K562 (cell line): Measurements from ENCODE around the gene JPH3. TPM values are rescaled to one million over a fixed set of nuclear protein-coding genes. Genes with fewer than 3 reads are reported as not detected.

Experiments
- ATAC-seq: fragments of 200-7000 bp; cut with Tn5 transposase; 3 replicates; pipeline ENCODE4 v1.9.1; 2020; ENCODE audit warnings: moderate library complexity
- BruUV-seq: library from RNA; stranded (reverse); fragments of 400-500 nt; replicated peaks from 2 replicates; lab custom pipeline; 2021; lab: Mats Ljungman, UMichigan
- CTCF ChIA-PET: fragments of 300-600 bp; formaldehyde crosslinking; extraction: SDS; loops from one replicate; lab custom pipeline; 2021; ENCODE audit warnings: low intra/inter-chr PET ratio; lab: Yijun Ruan, JAX
- POLR2A ChIA-PET: fragments of 300-600, 350-650 bp; sonication (Branson Sonifier 250); formaldehyde crosslinking; extraction: SDS; loops from one replicate; lab custom pipeline; 2021; ENCODE audit warnings: antibody characterized with exemption, inconsistent platforms; lab: Yijun Ruan, JAX
- DNase-seq, 4 experiments: peaks; one replicate each; pipeline versions ENCODE4 v3.0.0 to v3.0.0-alpha.2; 2011 to 2018; ENCODE audit warnings: low spot score in 3 of 4, mixed read lengths in 3 of 4; ENCODE audit errors: extremely low read depth in 1 of 4
- FAIRE-seq: peaks from 2 replicates; lab custom pipeline; 2011; peaks lifted over from hg19 to GRCh38; lab: Jason Lieb, UNC
- H2AFZ ChIP-seq: 2 replicates; pipeline ENCODE4 v1.6.0; 2011; ENCODE audit warnings: low read depth, low read length, control low read depth, inconsistent platforms
- H3K27ac ChIP-seq: fragments of 200-600 bp; 3 replicates; pipeline ENCODE4 v1.8.0; 2011; ENCODE audit warnings: low read depth, mild to moderate bottlenecking, control low read depth, inconsistent platforms, low read length, moderate library complexity, mixed read lengths; ENCODE audit errors: extremely low read depth
- H3K27me3 ChIP-seq, 2 experiments: fragments of 300-600 bp in 1 of 2; 2 replicates in 1 of 2; 3 replicates in 1 of 2; pipeline versions ENCODE4 v1.6.0 to v1.8.0; 2011; ENCODE audit warnings: inconsistent platforms in 2 of 2, low read length in 2 of 2, mild to moderate bottlenecking in 1 of 2, mixed read lengths in 1 of 2, moderate library complexity in 1 of 2; ENCODE audit not compliant: control insufficient read depth in 2 of 2, insufficient read depth in 2 of 2
- H3K36me3 ChIP-seq: fragments of 300-600 bp; 3 replicates; pipeline ENCODE4 v1.8.0; 2011; ENCODE audit warnings: mild to moderate bottlenecking, low read length, inconsistent platforms; ENCODE audit not compliant: control insufficient read depth, insufficient read depth
- H3K4me1 ChIP-seq, 2 experiments: fragments of 200-600 bp in 1 of 2; replicated peaks in 1 of 2; 2 replicates in 1 of 2; 3 replicates in 1 of 2; pipeline versions ENCODE4 v1.5.1 to v1.8.0; 2011; ENCODE audit warnings: inconsistent platforms in 2 of 2, low read length in 2 of 2, mild to moderate bottlenecking in 1 of 2, mixed read lengths in 1 of 2, moderate library complexity in 1 of 2; ENCODE audit not compliant: control insufficient read depth in 2 of 2, insufficient read depth in 2 of 2
- H3K4me2 ChIP-seq: 2 replicates; pipeline ENCODE4 v1.6.1; 2011; ENCODE audit warnings: low read length, control low read depth, inconsistent platforms, mixed read lengths; ENCODE audit not compliant: insufficient read depth
- H3K4me3 ChIP-seq: fragments of 200-600 bp; sonication (generic), shearing (Covaris generic); 2 replicates; pipeline ENCODE4 v1.5.1; 2016; ENCODE audit warnings: control low read depth, inconsistent platforms
- H3K79me2 ChIP-seq: fragments of 200-600 bp; 3 replicates; pipeline ENCODE4 v1.8.0; 2011; ENCODE audit warnings: low read length, inconsistent platforms; ENCODE audit not compliant: control insufficient read depth, insufficient read depth
- H3K9ac ChIP-seq, 2 experiments: 2 replicates each; pipeline versions ENCODE4 v1.6.0 to v1.6.1; 2011; ENCODE audit warnings: low read depth in 2 of 2, low read length in 2 of 2, control low read depth in 1 of 2, inconsistent platforms in 1 of 2, mild to moderate bottlenecking in 1 of 2, mixed read lengths in 1 of 2; ENCODE audit not compliant: insufficient read depth in 1 of 2
- H3K9me1 ChIP-seq: one replicate; pipeline ENCODE4 v1.6.0; 2011; ENCODE audit warnings: inconsistent platforms, mild to moderate bottlenecking, low read length, moderate library complexity; ENCODE audit not compliant: control insufficient read depth, insufficient read depth
- H3K9me3 ChIP-seq: replicated peaks from 2 replicates; pipeline ENCODE4 v1.5.1; 2011; ENCODE audit warnings: low read depth, low read length, inconsistent platforms; ENCODE audit not compliant: control insufficient read depth, insufficient read depth
- H4K20me1 ChIP-seq: replicated peaks from 2 replicates; pipeline ENCODE4 v1.6.1; 2011; ENCODE audit warnings: low read length, inconsistent platforms, mixed read lengths; ENCODE audit not compliant: control insufficient read depth, insufficient read depth
- CTCF ChIP-seq, 3 experiments: IDR thresholded peaks in 2 of 3; conservative IDR thresholded peaks in 1 of 3; 2 replicates each; pipeline ENCODE4 v1.5.1; 2011 to 2012; ENCODE audit warnings: low read length in 3 of 3, mild to moderate bottlenecking in 3 of 3, control low read depth in 2 of 3, improper control_type of control experiment in 1 of 3, inconsistent platforms in 1 of 3, low read depth in 1 of 3, mixed read lengths in 1 of 3, moderate library complexity in 1 of 3; ENCODE audit not compliant: insufficient read depth in 2 of 3
- FOXJ3 ChIP-seq: sonication (generic); formaldehyde crosslinking; IDR thresholded peaks from 2 replicates; pipeline ENCODE4 v1.4.0; 2020; ENCODE audit warnings: mild to moderate bottlenecking, missing genetic modification reagents
- TCF7L2 ChIP-seq: fragments of 150-350 bp; IDR thresholded peaks from 2 replicates; pipeline ENCODE4 v1.6.1; 2016; ENCODE audit warnings: low read depth, mild to moderate bottlenecking, low read length, moderate library complexity
- WGBS: fragments of 100-300 bp; shearing (Covaris generic); methylation state at CpG from one replicate; pipeline ENCODE4 v1.1.6; 2016; ENCODE audit warnings: low coverage, mixed read lengths; ENCODE audit not compliant: insufficient coverage; ENCODE audit errors: missing lambda C conversion rate; 5-methylcytosine and 5-hydroxymethylcytosine counted together
- in situ Hi-C: fragments of 300-500 bp; cut with MboI; formaldehyde crosslinking; loops from 4 replicates; pipeline ENCODE4 v1.15.0; 2018; ENCODE audit warnings: inconsistent platforms, mixed read lengths
- intact Hi-C: fragments of 100-400 bp; cut with micrococcal nuclease; formaldehyde crosslinking; loops from 2 replicates; pipeline ENCODE4 v1.14.2; 2022
- polyA plus RNA-seq, 8 experiments: library from polyadenylated mRNA; depleted of rRNA in 4 of 8; stranded (reverse) in 5 of 8; unstranded in 3 of 8; fragments of >200 nt; fragmentation: Nextera tagmentation in 2 of 8; fragmentation: Illumina TruSeq in 1 of 8; extraction: Ambion mirVana in 2 of 8; extraction: Trizol in 1 of 8; gene quantifications; 2 replicates each; pipeline versions ENCODE4 v1.2.1 to v1.2.3, GENCODE V29; 2011 to 2014; ENCODE audit warnings: inconsistent platforms in 1 of 8, missing spikeins in 1 of 8
- total RNA-seq, 7 experiments: library from RNA; depleted of rRNA in 6 of 7; stranded (reverse); fragments of >200 nt in 6 of 7; fragmentation: Illumina TruSeq in 2 of 7; extraction: Trizol in 2 of 7; gene quantifications; 2 replicates each; pipeline versions ENCODE4 v1.2.1 to v1.2.3, GENCODE V29; 2011 to 2021; ENCODE audit warnings: low replicate concordance in 1 of 7
- TF ChIP-seq, protein P1 (sequence below): fragments of 450-650 bp; IDR thresholded peaks from 2 replicates; pipeline ENCODE4 v1.6.1; 2016
- TF ChIP-seq, protein P2 (sequence below): sonication (generic); formaldehyde crosslinking; IDR thresholded peaks from 2 replicates; pipeline ENCODE4 v1.8.1; 2023; ENCODE audit warnings: mild to moderate bottlenecking, missing genetic modification reagents

JPH3 gene
- total and polyA plus RNA-seq, 9 of the 15 experiments (the other 6 are each of a cell fraction or from before 2014, with no cell fraction given), result 0.01 TPM; not detected in 8

GRCh38 chr16:87707097-87707496 lies 104.8 kb downstream of the JPH3 start:
- peaks cover 7% of the 10 kb centered on the region for H3K9me1 ChIP-seq
- no TSS peak for BruUV-seq
- H3K79me2 ChIP-seq, result no peaks in the 10 kb centered on the region
- CTCF ChIA-PET, result no interaction called here
- H3K4me1 ChIP-seq, result peaks cover 0 to 34% of the 10 kb centered on the region in 2 experiments; a peak in 2 of 5 replicates
- no peak overlapping the region for H3K27ac ChIP-seq
- no peak overlapping the region for H3K4me3 ChIP-seq
- no peaks in the 10 kb centered on the region for H3K9me3 ChIP-seq
- TF ChIP-seq, protein P1, sequence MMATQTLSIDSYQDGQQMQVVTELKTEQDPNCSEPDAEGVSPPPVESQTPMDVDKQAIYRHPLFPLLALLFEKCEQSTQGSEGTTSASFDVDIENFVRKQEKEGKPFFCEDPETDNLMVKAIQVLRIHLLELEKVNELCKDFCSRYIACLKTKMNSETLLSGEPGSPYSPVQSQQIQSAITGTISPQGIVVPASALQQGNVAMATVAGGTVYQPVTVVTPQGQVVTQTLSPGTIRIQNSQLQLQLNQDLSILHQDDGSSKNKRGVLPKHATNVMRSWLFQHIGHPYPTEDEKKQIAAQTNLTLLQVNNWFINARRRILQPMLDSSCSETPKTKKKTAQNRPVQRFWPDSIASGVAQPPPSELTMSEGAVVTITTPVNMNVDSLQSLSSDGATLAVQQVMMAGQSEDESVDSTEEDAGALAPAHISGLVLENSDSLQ, result no peak
- TF ChIP-seq CTCF (IDR thresholded peaks at IDR 0.05 in 2 of 3, conservative IDR thresholded peaks at IDR 0.05 in 1 of 3; ENCODE audit: insufficient read depth in 2 of 3, low read depth in 1 of 3, low read length in 3 of 3) (0 out of 6 replicates have a peak, but pooled peaks of 1 of the 3 experiments have one; percentile 8), FOXJ3 (CRISPR knock-in tag) (no peak), TCF7L2 (no peak)
- TF ChIP-seq, protein P2, sequence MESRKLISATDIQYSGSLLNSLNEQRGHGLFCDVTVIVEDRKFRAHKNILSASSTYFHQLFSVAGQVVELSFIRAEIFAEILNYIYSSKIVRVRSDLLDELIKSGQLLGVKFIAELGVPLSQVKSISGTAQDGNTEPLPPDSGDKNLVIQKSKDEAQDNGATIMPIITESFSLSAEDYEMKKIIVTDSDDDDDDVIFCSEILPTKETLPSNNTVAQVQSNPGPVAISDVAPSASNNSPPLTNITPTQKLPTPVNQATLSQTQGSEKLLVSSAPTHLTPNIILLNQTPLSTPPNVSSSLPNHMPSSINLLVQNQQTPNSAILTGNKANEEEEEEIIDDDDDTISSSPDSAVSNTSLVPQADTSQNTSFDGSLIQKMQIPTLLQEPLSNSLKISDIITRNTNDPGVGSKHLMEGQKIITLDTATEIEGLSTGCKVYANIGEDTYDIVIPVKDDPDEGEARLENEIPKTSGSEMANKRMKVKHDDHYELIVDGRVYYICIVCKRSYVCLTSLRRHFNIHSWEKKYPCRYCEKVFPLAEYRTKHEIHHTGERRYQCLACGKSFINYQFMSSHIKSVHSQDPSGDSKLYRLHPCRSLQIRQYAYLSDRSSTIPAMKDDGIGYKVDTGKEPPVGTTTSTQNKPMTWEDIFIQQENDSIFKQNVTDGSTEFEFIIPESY, result peak; percentile 93
- POLR2A ChIA-PET, result no interaction called here
- 87% methylated on average over 17 of the region's 17 CpGs for WGBS
- no peaks in the 10 kb centered on the region for H4K20me1 ChIP-seq
- H3K27me3 ChIP-seq, result no peaks in the 10 kb centered on the region
- no peak for DNase-seq
- in situ Hi-C loops (no loop called here), intact Hi-C loops (no loop called here)
- H3K9ac ChIP-seq, result no peak overlapping the region; a peak in 1 of 4 replicates
- H3K4me2 ChIP-seq, result no peak overlapping the region
- no peak overlapping the region for H2AFZ ChIP-seq
- no peak for FAIRE-seq
- ATAC-seq, result no peak
- H3K36me3 ChIP-seq, result peaks cover 81% of the 10 kb centered on the region; the same call in 2 of the 3 replicates
